ENCODE data around the gene PDE4B.

DNA sequence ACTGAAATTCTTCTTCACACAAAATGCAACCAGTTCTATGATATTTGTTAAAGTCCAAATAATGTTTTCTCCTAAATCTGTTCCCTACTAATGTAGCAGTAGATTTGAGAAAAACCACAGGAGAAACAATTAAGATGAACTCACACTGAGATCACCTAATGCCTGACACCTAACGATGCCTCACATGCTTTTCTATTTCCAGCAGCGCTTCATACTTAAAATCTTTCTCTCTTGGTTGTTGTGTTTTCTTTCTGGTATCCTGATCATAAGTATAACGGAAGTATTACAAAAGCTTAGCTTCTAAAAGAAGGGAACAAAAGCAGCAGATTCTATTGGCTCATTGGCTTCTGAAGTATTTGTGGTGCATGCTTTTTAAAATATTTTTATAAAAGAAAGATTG, 474.1 kb downstream of the PDE4B start:
- TF ChIP-seq POLR2A (IDR thresholded peaks at IDR 0.05): no peak
- TF ChIP-seq, protein P1, sequence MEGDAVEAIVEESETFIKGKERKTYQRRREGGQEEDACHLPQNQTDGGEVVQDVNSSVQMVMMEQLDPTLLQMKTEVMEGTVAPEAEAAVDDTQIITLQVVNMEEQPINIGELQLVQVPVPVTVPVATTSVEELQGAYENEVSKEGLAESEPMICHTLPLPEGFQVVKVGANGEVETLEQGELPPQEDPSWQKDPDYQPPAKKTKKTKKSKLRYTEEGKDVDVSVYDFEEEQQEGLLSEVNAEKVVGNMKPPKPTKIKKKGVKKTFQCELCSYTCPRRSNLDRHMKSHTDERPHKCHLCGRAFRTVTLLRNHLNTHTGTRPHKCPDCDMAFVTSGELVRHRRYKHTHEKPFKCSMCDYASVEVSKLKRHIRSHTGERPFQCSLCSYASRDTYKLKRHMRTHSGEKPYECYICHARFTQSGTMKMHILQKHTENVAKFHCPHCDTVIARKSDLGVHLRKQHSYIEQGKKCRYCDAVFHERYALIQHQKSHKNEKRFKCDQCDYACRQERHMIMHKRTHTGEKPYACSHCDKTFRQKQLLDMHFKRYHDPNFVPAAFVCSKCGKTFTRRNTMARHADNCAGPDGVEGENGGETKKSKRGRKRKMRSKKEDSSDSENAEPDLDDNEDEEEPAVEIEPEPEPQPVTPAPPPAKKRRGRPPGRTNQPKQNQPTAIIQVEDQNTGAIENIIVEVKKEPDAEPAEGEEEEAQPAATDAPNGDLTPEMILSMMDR (IDR thresholded peaks at IDR 0.05): no peak
